A549 (cell line): ENCODE results near the gene EFNA5. TPM values are rescaled to one million over a fixed set of nuclear protein-coding genes. Genes with fewer than 3 reads are reported as not detected.
A peak's percentile ranks its signal among the peaks of the same experiment; 100 is the strongest.

Experiments
- ATAC-seq, 2 experiments: fragments of 200-7000 bp in 1 of 2; fragments of >200 bp in 1 of 2; cut with Nextera tagmentation in 1 of 2; cut with Tn5 transposase in 1 of 2; 3 replicates each; pipeline versions ENCODE4 v1.8.0 to v1.9.1; 2018 to 2020; ENCODE audit warnings: mild to moderate bottlenecking in 1 of 2, moderate library complexity in 1 of 2
- CTCF ChIA-PET: fragments of 300-600 bp; sonication (Branson Sonifier 250); formaldehyde crosslinking; extraction: SDS; loops from one replicate; lab custom pipeline; 2021; ENCODE audit warnings: antibody characterized with exemption, inconsistent platforms; lab: Yijun Ruan, JAX
- POLR2A ChIA-PET: fragments of 350-600 bp; formaldehyde crosslinking; extraction: SDS; loops from one replicate; lab custom pipeline; 2021; ENCODE audit warnings: antibody characterized with exemption, inconsistent platforms; lab: Yijun Ruan, JAX
- DNase-seq, 2 experiments: peaks; one replicate each; pipeline versions ENCODE4 v3.0.0 to v3.0.0-alpha.2; 2011 to 2016; ENCODE audit warnings: low read depth in 1 of 2, low spot score in 1 of 2
- FAIRE-seq: peaks from 2 replicates; lab custom pipeline; 2011; peaks lifted over from hg19 to GRCh38; lab: Jason Lieb, UNC
- H3K27ac ChIP-seq, 2 experiments: fragments of >200 bp; sonication (Bioruptor Twin); formaldehyde crosslinking; 3 replicates each; pipeline ENCODE4 v1.5.1; 2016 to 2017
- H3K4me1 ChIP-seq: fragments of >200 bp; sonication (Bioruptor Twin); formaldehyde crosslinking; 3 replicates; pipeline ENCODE4 v1.6.1; 2016
- H3K4me2 ChIP-seq: fragments of >200 bp; sonication (Bioruptor Twin); formaldehyde crosslinking; 3 replicates; pipeline ENCODE4 v1.6.1; 2016
- H3K4me3 ChIP-seq: fragments of >200 bp; sonication (Bioruptor Twin); formaldehyde crosslinking; 3 replicates; pipeline ENCODE4 v1.5.1; 2016
- H3K9me3 ChIP-seq: fragments of >200 bp; sonication (Bioruptor Twin); formaldehyde crosslinking; 3 replicates; pipeline ENCODE4 v1.6.1; 2016
- CBX2 ChIP-seq: fragments of 200-600 bp; sonication (generic); IDR thresholded peaks from 2 replicates; pipeline ENCODE4 v1.6.1; 2016; ENCODE audit warnings: low read depth, mild to moderate bottlenecking, borderline replicate concordance
- CEBPB ChIP-seq, 2 experiments: fragments of >200 bp in 1 of 2; sonication (Bioruptor Twin) in 1 of 2; formaldehyde crosslinking in 1 of 2; IDR thresholded peaks; 2 replicates each; pipeline ENCODE4 v1.6.1; 2012 to 2016
- CHD4 ChIP-seq: fragments of 200-600 bp; sonication (generic); IDR thresholded peaks from 2 replicates; pipeline ENCODE4 v1.6.1; 2016; ENCODE audit warnings: antibody characterized with exemption, mild to moderate bottlenecking, borderline replicate concordance
- EP300 ChIP-seq, 2 experiments: fragments of >200 bp; sonication (Bioruptor Twin); formaldehyde crosslinking; IDR thresholded peaks; 2 replicates in 1 of 2; 3 replicates in 1 of 2; pipeline ENCODE4 v1.6.1; 2016 to 2017
- FOSB ChIP-seq: fragments of 250-450 bp; sonication (Bioruptor Pico); IDR thresholded peaks from 2 replicates; pipeline ENCODE4 v1.5.0; 2020; ENCODE audit warnings: mild to moderate bottlenecking, moderate library complexity
- FOXS1 ChIP-seq: fragments of 250-450 bp; sonication (Bioruptor Pico); IDR thresholded peaks from 2 replicates; pipeline ENCODE4 v1.5.0; 2020; ENCODE audit warnings: mild to moderate bottlenecking, moderate library complexity
- HDAC2 ChIP-seq: fragments of 200-600 bp; sonication (generic); IDR thresholded peaks from 2 replicates; pipeline ENCODE4 v1.6.1; 2016
- HEYL ChIP-seq: fragments of 250-450 bp; sonication (Bioruptor Pico); IDR thresholded peaks from 2 replicates; pipeline ENCODE4 v1.8.0; 2021; ENCODE audit warnings: mild to moderate bottlenecking, moderate library complexity
- JUN ChIP-seq, 2 experiments: fragments of >200 bp; sonication (Bioruptor Twin); formaldehyde crosslinking; IDR thresholded peaks; 2 replicates in 1 of 2; 3 replicates in 1 of 2; pipeline ENCODE4 v1.6.1; 2016 to 2017
- MAFK ChIP-seq: fragments of 450-650 bp; IDR thresholded peaks from 2 replicates; pipeline ENCODE4 v1.6.1; 2014; ENCODE audit not compliant: partially characterized antibody
- MAZ ChIP-seq: fragments of 150-350 bp; IDR thresholded peaks from 2 replicates; pipeline ENCODE4 v1.6.1; 2014; ENCODE audit warnings: antibody characterized with exemption, low read depth, low read length, borderline replicate concordance
- PHF8 ChIP-seq: fragments of 200-600 bp; sonication (generic); IDR thresholded peaks from 2 replicates; pipeline ENCODE4 v1.6.1; 2016; ENCODE audit warnings: low read depth, mild to moderate bottlenecking, antibody characterized with exemption, moderate library complexity, borderline replicate concordance
- RARB ChIP-seq: fragments of 250-450 bp; sonication (Bioruptor Pico); IDR thresholded peaks from 2 replicates; pipeline ENCODE4 v1.8.0; 2021; ENCODE audit warnings: mild to moderate bottlenecking, moderate library complexity
- SMC3 ChIP-seq: fragments of >200 bp; sonication (Bioruptor Twin); formaldehyde crosslinking; IDR thresholded peaks from 3 replicates; pipeline ENCODE4 v1.6.1; 2018; ENCODE audit warnings: inconsistent platforms
- TFCP2L1 ChIP-seq: fragments of 250-450 bp; sonication (Bioruptor Pico); IDR thresholded peaks from 2 replicates; pipeline ENCODE4 v1.5.0; 2021; ENCODE audit warnings: mild to moderate bottlenecking
- TP53 ChIP-seq: fragments of 250-450 bp; sonication (Bioruptor Pico); IDR thresholded peaks from 2 replicates; pipeline ENCODE4 v1.5.0; 2021; ENCODE audit warnings: mild to moderate bottlenecking, moderate library complexity
- ZNF302 ChIP-seq: fragments of 250-450 bp; sonication (Bioruptor Pico); IDR thresholded peaks from 2 replicates; pipeline ENCODE4 v1.9.0; 2021; ENCODE audit warnings: inconsistent platforms, mild to moderate bottlenecking, moderate library complexity
- WGBS: methylation state at CpG from one replicate; pipeline ENCODE4 v1.1.6; 2017; ENCODE audit errors: missing lambda C conversion rate; 5-methylcytosine and 5-hydroxymethylcytosine counted together
- polyA plus RNA-seq, 4 experiments: library from polyadenylated mRNA; depleted of rRNA in 3 of 4; stranded (reverse); fragments of >200 nt; fragmentation: RNase III in 1 of 4; extraction: RNeasy Plus Mini Kit Qiagen cat#74134 plus additional on column Dnase treatment in 1 of 4; gene quantifications; 2 replicates in 3 of 4; 3 replicates in 1 of 4; pipeline ENCODE4 v1.2.3, GENCODE V29; 2011 to 2017
- TF ChIP-seq, protein P1 (sequence below): fragments of 200-600 bp; sonication (generic); IDR thresholded peaks from 2 replicates; pipeline ENCODE4 v1.6.1; 2016; ENCODE audit warnings: antibody characterized with exemption, mild to moderate bottlenecking, moderate library complexity
- TF ChIP-seq, protein P2 (sequence below): fragments of >200 bp; sonication (Bioruptor Twin); formaldehyde crosslinking; IDR thresholded peaks from 3 replicates; pipeline ENCODE4 v1.6.1; 2016
- TF ChIP-seq, protein P3 (sequence below): fragments of 250-450 bp; sonication (Bioruptor Pico); IDR thresholded peaks from 2 replicates; pipeline ENCODE4 v1.5.0; 2020; ENCODE audit warnings: low read depth, mild to moderate bottlenecking, moderate library complexity
- TF ChIP-seq, protein P4 (sequence below): fragments of >200 bp; sonication (Bioruptor Twin); formaldehyde crosslinking; IDR thresholded peaks from 2 replicates; pipeline ENCODE4 v1.6.1; 2016

Gene EFNA5
- polyA plus RNA-seq, 2 of the 4 experiments (the other 2 are of a cell fraction) = 8.5 to 20.7 TPM

DNA sequence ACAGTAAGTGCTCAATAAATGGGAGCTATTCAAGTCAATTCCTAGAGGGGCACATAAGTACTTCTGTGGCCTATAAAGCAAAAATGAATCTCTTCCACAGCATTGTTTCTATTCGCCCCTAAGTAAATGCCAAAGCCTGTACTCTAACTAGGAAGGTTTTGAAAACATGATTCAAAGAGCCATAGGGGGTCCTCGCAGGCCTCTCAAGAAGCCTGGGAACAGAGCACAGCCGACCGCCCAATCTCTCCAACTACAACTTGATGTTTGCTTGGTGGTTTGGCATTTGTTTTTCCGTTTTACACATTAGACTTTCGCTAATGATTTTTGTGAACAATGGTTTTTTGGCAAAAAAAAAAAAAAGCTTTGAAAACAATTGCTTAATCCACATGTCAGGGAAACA, 19.4 kb downstream of the EFNA5 start:
- TF ChIP-seq HEYL (CRISPR knock-in tag) (no peak), PHF8 (no peak), SMC3 (no peak), CBX2 (no peak), TP53 (no peak)
- TF ChIP-seq, all 56 proteins: peak for 0
- ATAC-seq = no peak
- FAIRE-seq = no peak
- Histone ChIP-seq H3K9me3 (no peaks in the 10 kb centered on the region), H3K27ac (no peak overlapping the region), H3K4me3 (no peak overlapping the region), H3K4me1 (peaks cover 39% of the 10 kb centered on the region), H3K4me2 (no peak overlapping the region)
- WGBS = 94% methylated on average over 6 of the region's 6 CpGs
- no peak for DNase-seq
- ChIA-PET POLR2A (no interaction called here), CTCF (interaction anchor here (1.3 kb wide), 1 partner anchor 10 kb away, joined by 3 read pairs; no protein-coding TSS in a partner anchor)

DNA sequence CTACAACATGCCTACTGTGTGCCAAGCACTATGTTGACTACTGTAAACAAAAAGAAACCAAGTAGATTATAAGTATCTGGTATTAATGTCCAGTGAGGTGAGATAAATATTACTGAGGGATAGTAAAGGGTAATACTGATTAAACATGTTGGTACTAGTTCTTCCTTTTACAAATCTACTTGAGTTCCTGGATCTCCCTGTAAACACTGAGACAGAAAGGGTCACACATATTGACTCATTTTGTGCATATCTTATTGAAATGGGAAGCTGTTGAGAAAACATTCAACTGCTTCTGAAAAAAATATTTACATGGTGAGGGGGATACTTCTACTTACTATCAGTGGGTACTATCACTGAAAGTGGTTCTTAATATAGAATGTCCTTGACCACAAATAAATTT, 24.3 kb downstream of the EFNA5 start:
- no peak for DNase-seq
- no peak for TF ChIP-seq FOXS1 (CRISPR knock-in tag)
- TF ChIP-seq TFCP2L1 = no peak
- TF ChIP-seq PHF8 = no peak
- no peak for TF ChIP-seq CEBPB (IDR thresholded peaks at IDR 0.05)
- no peak for TF ChIP-seq ZNF302 (CRISPR knock-in tag)
- TF ChIP-seq HDAC2 = no peak
- TF ChIP-seq EP300 (IDR thresholded peaks at IDR 0.05) = no peak
- TF ChIP-seq, protein P1, sequence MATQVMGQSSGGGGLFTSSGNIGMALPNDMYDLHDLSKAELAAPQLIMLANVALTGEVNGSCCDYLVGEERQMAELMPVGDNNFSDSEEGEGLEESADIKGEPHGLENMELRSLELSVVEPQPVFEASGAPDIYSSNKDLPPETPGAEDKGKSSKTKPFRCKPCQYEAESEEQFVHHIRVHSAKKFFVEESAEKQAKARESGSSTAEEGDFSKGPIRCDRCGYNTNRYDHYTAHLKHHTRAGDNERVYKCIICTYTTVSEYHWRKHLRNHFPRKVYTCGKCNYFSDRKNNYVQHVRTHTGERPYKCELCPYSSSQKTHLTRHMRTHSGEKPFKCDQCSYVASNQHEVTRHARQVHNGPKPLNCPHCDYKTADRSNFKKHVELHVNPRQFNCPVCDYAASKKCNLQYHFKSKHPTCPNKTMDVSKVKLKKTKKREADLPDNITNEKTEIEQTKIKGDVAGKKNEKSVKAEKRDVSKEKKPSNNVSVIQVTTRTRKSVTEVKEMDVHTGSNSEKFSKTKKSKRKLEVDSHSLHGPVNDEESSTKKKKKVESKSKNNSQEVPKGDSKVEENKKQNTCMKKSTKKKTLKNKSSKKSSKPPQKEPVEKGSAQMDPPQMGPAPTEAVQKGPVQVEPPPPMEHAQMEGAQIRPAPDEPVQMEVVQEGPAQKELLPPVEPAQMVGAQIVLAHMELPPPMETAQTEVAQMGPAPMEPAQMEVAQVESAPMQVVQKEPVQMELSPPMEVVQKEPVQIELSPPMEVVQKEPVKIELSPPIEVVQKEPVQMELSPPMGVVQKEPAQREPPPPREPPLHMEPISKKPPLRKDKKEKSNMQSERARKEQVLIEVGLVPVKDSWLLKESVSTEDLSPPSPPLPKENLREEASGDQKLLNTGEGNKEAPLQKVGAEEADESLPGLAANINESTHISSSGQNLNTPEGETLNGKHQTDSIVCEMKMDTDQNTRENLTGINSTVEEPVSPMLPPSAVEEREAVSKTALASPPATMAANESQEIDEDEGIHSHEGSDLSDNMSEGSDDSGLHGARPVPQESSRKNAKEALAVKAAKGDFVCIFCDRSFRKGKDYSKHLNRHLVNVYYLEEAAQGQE = no peak
- no peak for TF ChIP-seq CBX2
- no peak for TF ChIP-seq FOSB (CRISPR knock-in tag)
- TF ChIP-seq, protein P2, sequence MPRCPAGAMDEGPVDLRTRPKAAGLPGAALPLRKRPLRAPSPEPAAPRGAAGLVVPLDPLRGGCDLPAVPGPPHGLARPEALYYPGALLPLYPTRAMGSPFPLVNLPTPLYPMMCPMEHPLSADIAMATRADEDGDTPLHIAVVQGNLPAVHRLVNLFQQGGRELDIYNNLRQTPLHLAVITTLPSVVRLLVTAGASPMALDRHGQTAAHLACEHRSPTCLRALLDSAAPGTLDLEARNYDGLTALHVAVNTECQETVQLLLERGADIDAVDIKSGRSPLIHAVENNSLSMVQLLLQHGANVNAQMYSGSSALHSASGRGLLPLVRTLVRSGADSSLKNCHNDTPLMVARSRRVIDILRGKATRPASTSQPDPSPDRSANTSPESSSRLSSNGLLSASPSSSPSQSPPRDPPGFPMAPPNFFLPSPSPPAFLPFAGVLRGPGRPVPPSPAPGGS = no peak
- TF ChIP-seq, protein P3, sequence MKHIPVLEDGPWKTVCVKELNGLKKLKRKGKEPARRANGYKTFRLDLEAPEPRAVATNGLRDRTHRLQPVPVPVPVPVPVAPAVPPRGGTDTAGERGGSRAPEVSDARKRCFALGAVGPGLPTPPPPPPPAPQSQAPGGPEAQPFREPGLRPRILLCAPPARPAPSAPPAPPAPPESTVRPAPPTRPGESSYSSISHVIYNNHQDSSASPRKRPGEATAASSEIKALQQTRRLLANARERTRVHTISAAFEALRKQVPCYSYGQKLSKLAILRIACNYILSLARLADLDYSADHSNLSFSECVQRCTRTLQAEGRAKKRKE (CRISPR knock-in tag) = no peak
- TF ChIP-seq CHD4 = no peak
- TF ChIP-seq MAZ = no peak
- no peak for TF ChIP-seq RARB
- TF ChIP-seq MAFK = no peak
- TF ChIP-seq HEYL (CRISPR knock-in tag) = no peak
- TF ChIP-seq, protein P4, sequence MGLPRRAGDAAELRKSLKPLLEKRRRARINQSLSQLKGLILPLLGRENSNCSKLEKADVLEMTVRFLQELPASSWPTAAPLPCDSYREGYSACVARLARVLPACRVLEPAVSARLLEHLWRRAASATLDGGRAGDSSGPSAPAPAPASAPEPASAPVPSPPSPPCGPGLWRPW = no peak
- no peak for TF ChIP-seq JUN (IDR thresholded peaks at IDR 0.05)
- H3K4me3 ChIP-seq = no peak overlapping the region
- no peak for ATAC-seq
- FAIRE-seq = no peak
- H3K27ac ChIP-seq = no peak overlapping the region
- CTCF ChIA-PET = interaction anchor here (0.6 kb wide), 1 partner anchor 26 kb away, joined by 3 read pairs; no protein-coding TSS in a partner anchor
- peaks cover 9% of the 10 kb centered on the region; the same call in 2 of the 3 replicates for H3K4me1 ChIP-seq
- no peaks in the 10 kb centered on the region for H3K9me3 ChIP-seq
- POLR2A ChIA-PET = no interaction called here
- H3K4me2 ChIP-seq = 0 out of 3 replicates have a peak overlapping the region, but pooled peaks have one; percentile 5
